Pancreas (tissue), 10 donors: ENCODE measurements around the gene CNTROB. TPM values are rescaled to one million over a fixed set of nuclear protein-coding genes. Genes with fewer than 3 reads are reported as not detected.
A peak's percentile ranks its signal among the peaks of the same experiment; 100 is the strongest.

Source experiments
- ATAC-seq, 4 donors: fragments of 200-7000 bp; cut with Tn5 transposase; one replicate each; pipeline versions ENCODE4 v1.8.0 to v1.9.1; 2020; ENCODE audit warnings: mild to moderate bottlenecking in 4 of 4, moderate library complexity in 4 of 4
- DNase-seq, 6 donors: peaks; one replicate each; pipeline ENCODE4 v3.0.0-alpha.2; 2020
- FAIRE-seq: peaks from 2 replicates; lab custom pipeline; 2012; peaks lifted over from hg19 to GRCh38; lab: Jason Lieb, UNC
- H3K27ac ChIP-seq, 4 donors: fragments of 200-600 bp; sonication (generic); 1 replicate in 3 of 4; 2 replicates in 1 of 4; pipeline versions ENCODE4 v1.5.0 to v1.8.0; 2020
- H3K27me3 ChIP-seq, 4 donors: fragments of 200-600 bp; one replicate each; pipeline ENCODE4 v1.8.0; 2021
- H3K36me3 ChIP-seq, 3 donors: fragments of 200-600 bp; sonication (generic) in 1 of 3; one replicate each; pipeline versions ENCODE4 v1.5.0 to v1.8.0; 2020 to 2021
- H3K4me1 ChIP-seq, 3 donors: fragments of 200-600 bp; one replicate each; pipeline ENCODE4 v1.8.0; 2021
- H3K4me3 ChIP-seq, 4 donors: fragments of 200-600 bp; sonication (generic) in 2 of 4; one replicate each; pipeline versions ENCODE4 v1.5.0 to v1.8.0; 2020 to 2021
- H3K9me3 ChIP-seq, 4 donors: fragments of 200-600 bp; one replicate each; pipeline ENCODE4 v1.8.0; 2021
- WGBS, 2 donors: extraction: QIAGEN DNeasy Blood & Tissue Kit; methylation state at CpG; one replicate each; pipeline ENCODE4 v1.1.7; 2013; 5-methylcytosine and 5-hydroxymethylcytosine counted together
- intact Hi-C, 3 donors: fragments of 100-400 bp; cut with DNase I; formaldehyde crosslinking; loops; one replicate each; pipeline versions ENCODE4 v1.11.1 to v1.14.2; 2022
- polyA plus RNA-seq, 2 donors: library from polyadenylated mRNA; stranded (reverse); fragments of 200-250 nt; gene quantifications; one replicate each; pipeline ENCODE4 v1.2.3, GENCODE V29; 2013
- total RNA-seq, 6 donors: library from RNA; stranded (reverse); fragmentation: NEBNext Ultra II Directional in 4 of 6; extraction: Animal tissue kit (Norgen Biotek cat#: 25700) in 4 of 6; gene quantifications; one replicate each; pipeline versions ENCODE4 v1.2.1 to v1.2.4, GENCODE V29; 2021 to 2023
- TF ChIP-seq, protein P1 (sequence below), 4 donors: fragments of 200-600 bp; sonication (generic) in 3 of 4; IDR thresholded peaks; one replicate each; pipeline versions ENCODE4 v1.5.0 to v1.8.0; 2021; ENCODE audit warnings: antibody characterized with exemption in 4 of 4
- donor health status: healthy with polysubstance abuse.
- donor health status: DM: no; HTN: no; CAD: no; lungs with moderate emphysema.
- donor health status: DM: no; HTN: no; CAD: no.
- donor health status: control.
- donor health status: control.
- donor health status: Bipolar disorder and iron deficiency.
- donor health status: DM: yes; HTN: yes; CAD: no.
- donor health status: DM: no; HTN: no; CAD: no.
- donor health status: DM: no; HTN: no; CAD: no.
- donor health status: DM: yes; HTN: yes; CAD: no.

Gene CNTROB
- total and polyA plus RNA-seq, 8 donors = 5.8 to 46.1 (median 9.9) TPM

DNA sequence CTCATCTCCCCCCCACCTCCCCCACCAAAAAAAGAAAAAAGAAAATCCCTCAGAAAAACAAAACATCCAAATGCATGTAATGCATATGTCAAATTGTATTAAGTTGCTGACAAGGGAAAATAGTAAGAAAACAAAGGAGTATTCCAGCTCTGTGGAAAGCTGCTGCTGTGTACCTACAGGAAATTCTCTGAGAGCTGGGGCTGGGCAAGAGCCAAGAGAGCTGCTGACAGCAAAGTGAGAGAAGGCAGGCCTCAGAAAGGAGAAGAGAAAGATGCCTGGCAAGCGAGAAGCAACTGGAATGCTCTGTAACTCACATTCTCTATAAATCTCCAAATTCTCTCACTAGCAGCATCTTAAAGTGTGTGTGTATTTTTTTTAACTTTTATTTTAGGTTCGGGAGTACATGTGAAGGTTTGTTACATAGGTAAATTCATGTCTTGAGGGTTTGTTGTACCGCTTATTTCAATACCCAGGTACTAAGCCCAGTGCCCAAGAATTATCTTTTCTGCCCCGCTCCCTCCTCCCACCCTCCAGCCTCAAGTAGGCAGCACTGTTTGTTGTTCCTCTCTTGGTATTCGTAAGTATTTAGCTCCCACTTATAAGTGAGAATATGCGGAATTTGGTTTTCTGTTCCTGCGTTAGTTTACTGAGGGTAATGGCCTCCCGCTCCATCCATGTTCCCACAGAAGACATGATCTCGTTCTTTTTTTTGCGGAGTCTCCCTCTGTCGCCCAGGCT lies 24.4 kb downstream of the CNTROB start:
- intact Hi-C loops = no loop called here
- no peak overlapping the region for H3K27ac ChIP-seq
- 71 to 84% methylated on average over 11 of the region's 11 CpGs for WGBS, 2 donors
- H3K36me3 ChIP-seq = no peaks in the 10 kb centered on the region
- ATAC-seq = no peak
- no peak for FAIRE-seq
- DNase-seq = peak in 1 of 6 donors; percentile 22
- TF ChIP-seq, protein P1, sequence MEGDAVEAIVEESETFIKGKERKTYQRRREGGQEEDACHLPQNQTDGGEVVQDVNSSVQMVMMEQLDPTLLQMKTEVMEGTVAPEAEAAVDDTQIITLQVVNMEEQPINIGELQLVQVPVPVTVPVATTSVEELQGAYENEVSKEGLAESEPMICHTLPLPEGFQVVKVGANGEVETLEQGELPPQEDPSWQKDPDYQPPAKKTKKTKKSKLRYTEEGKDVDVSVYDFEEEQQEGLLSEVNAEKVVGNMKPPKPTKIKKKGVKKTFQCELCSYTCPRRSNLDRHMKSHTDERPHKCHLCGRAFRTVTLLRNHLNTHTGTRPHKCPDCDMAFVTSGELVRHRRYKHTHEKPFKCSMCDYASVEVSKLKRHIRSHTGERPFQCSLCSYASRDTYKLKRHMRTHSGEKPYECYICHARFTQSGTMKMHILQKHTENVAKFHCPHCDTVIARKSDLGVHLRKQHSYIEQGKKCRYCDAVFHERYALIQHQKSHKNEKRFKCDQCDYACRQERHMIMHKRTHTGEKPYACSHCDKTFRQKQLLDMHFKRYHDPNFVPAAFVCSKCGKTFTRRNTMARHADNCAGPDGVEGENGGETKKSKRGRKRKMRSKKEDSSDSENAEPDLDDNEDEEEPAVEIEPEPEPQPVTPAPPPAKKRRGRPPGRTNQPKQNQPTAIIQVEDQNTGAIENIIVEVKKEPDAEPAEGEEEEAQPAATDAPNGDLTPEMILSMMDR (IDR thresholded peaks at IDR 0.05) = no peak
- no peaks in the 10 kb centered on the region for H3K9me3 ChIP-seq
- no peaks in the 10 kb centered on the region for H3K4me1 ChIP-seq
- peaks cover 0 to 6% (median 2%) of the 10 kb centered on the region in 4 donors for H3K27me3 ChIP-seq
- no peak overlapping the region for H3K4me3 ChIP-seq

GRCh38 chr17:7959503-7960253 lies 27.7 kb downstream of the CNTROB start:
- peaks cover 0 to 6% (median 2%) of the 10 kb centered on the region in 4 donors for H3K27me3 ChIP-seq
- no peaks in the 10 kb centered on the region for H3K36me3 ChIP-seq
- intact Hi-C loops = no loop called here
- FAIRE-seq = no peak
- H3K27ac ChIP-seq = no peak overlapping the region
- DNase-seq = no peak
- TF ChIP-seq, protein P1 (IDR thresholded peaks at IDR 0.05) = no peak
- H3K9me3 ChIP-seq = no peaks in the 10 kb centered on the region
- H3K4me1 ChIP-seq = no peaks in the 10 kb centered on the region
- 73 to 86% methylated on average over 9 of the region's 9 CpGs for WGBS, 2 donors
- no peak overlapping the region for H3K4me3 ChIP-seq
- ATAC-seq = no peak

DNA sequence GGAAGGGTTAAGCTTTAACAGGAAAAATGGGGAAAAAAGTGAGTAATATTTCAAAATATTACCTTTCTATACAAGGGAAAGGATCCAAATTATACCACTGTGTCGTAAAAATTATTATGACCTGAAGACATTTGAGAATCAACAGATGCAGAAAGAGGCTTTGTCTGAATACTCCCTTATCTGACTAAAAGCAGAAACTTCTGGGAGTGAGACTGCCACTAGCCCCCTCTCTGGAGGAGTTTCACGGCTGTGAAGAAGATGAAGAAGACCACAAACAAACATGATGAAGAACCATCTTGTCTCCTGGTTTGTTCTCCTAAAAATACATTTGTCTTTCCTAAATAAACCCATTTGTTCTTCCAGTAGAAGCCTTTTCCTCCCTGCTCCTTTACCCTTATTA lies 29.4 kb downstream of the CNTROB start:
- TF ChIP-seq, protein P1 (IDR thresholded peaks at IDR 0.05) = no peak
- no peaks in the 10 kb centered on the region for H3K36me3 ChIP-seq
- H3K27me3 ChIP-seq = peaks cover 0 to 6% (median 2%) of the 10 kb centered on the region in 4 donors
- no peak for DNase-seq
- no peaks in the 10 kb centered on the region for H3K9me3 ChIP-seq
- no peak for FAIRE-seq
- no peak for ATAC-seq
- H3K4me3 ChIP-seq = no peak overlapping the region
- H3K4me1 ChIP-seq = no peaks in the 10 kb centered on the region
- WGBS, 2 donors = 28 to 31% methylated on average over 2 of the region's 2 CpGs
- H3K27ac ChIP-seq = no peak overlapping the region
- intact Hi-C loops = no loop called here

GRCh38 chr17:7967751-7968150 lies 35.7 kb downstream of the CNTROB start:
- WGBS, 2 donors = 50 to 56% methylated on average over 2 of the region's 2 CpGs
- TF ChIP-seq, protein P1 (IDR thresholded peaks at IDR 0.05) = no peak
- no peak for ATAC-seq
- Histone ChIP-seq H3K36me3 (no peaks in the 10 kb centered on the region), H3K4me1 (no peaks in the 10 kb centered on the region), H3K27me3 (no peaks in the 10 kb centered on the region), H3K4me3 (no peak overlapping the region), H3K9me3 (no peaks in the 10 kb centered on the region), H3K27ac (no peak overlapping the region)
- no peak for FAIRE-seq
- intact Hi-C loops = no loop called here
- no peak for DNase-seq
